GM12878 (cell line): ENCODE data around the gene LRRTM3.

Experiments used
- CREB1 ChIP-seq: IDR thresholded peaks from 2 replicates; pipeline ENCODE4 v1.6.1; 2012; ENCODE audit warnings: low read depth, mild to moderate bottlenecking, inconsistent platforms
- CTCF ChIP-seq, 3 experiments: IDR thresholded peaks in 2 of 3; conservative IDR thresholded peaks in 1 of 3; 2 replicates each; pipeline ENCODE4 v1.5.1; 2011; ENCODE audit warnings: low read depth in 3 of 3, low read length in 3 of 3, mild to moderate bottlenecking in 3 of 3, control low read depth in 2 of 3, moderate library complexity in 2 of 3, inconsistent platforms in 1 of 3, mixed read lengths in 1 of 3; ENCODE audit not compliant: control insufficient read depth in 2 of 3, insufficient read depth in 1 of 3; ENCODE audit errors: extremely low read depth in 1 of 3
- EZH2 ChIP-seq: IDR thresholded peaks from 2 replicates; pipeline ENCODE4 v1.6.1; 2012; ENCODE audit warnings: low read depth, mild to moderate bottlenecking, control low read depth, inconsistent platforms, low read length, borderline replicate concordance; ENCODE audit not compliant: control insufficient read depth

DNA sequence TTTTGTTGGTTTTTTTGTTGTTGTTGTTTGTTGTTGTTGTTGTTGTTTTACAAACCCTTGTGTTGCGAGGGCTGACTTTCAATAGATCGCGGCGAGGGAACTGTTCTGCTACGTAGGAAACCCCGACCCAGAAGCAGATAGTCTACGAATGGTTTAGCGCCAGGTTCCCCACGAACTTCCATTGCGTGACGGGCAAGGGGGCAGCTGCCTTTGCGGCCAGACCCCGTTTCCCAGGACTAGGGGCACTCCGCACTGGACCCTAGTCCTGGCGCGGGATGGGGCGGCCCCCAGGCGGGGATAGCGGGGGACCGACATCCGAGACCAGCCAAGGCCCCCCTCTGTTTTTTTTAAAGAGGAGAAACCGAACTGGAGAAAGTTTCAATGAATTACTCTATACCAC is 119.6 kb downstream of the LRRTM3 start:
- TF ChIP-seq CREB1 (no peak), CTCF (IDR thresholded peaks at IDR 0.05 in 2 of 3, conservative IDR thresholded peaks at IDR 0.05 in 1 of 3; ENCODE audit: control insufficient read depth in 2 of 3, extremely low read depth in 1 of 3, insufficient read depth in 1 of 3, low read depth in 3 of 3, low read length in 3 of 3) (no peak), EZH2 (no peak)
